T-helper 9 cell (primary cell): ENCODE measurements around the gene PLB1.
A peak's percentile ranks its signal among the peaks of the same experiment; 100 is the strongest.

Source experiments
- DNase-seq: peaks from one replicate; pipeline ENCODE4 v3.0.0-alpha.2; 2020

Gene PLB1

DNA sequence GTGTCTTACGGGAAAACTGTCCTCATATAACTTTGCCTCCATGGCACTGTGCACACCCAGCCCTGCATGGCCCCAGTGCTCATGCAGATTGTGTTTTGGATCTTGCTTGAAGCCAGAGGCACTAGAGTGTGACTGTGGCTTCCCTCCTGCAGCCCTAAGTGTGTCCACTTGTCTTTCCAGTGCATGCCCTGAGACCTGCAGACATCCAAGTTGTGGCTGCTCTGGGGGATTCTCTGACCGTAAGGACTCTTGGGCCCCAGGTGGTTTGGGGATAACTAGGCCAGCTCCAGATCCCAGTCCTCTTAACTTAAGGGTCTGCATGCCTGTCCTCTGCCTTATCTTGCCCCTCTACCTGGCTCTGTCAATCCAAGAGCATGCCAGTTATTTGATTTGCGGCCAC, 96.6 kb downstream of the PLB1 start:
- no peak for DNase-seq

- DNase-seq: no peak
Observed at GRCh38 chr2:28593160-28593755, 97.4 kb downstream of the PLB1 start.

DNA sequence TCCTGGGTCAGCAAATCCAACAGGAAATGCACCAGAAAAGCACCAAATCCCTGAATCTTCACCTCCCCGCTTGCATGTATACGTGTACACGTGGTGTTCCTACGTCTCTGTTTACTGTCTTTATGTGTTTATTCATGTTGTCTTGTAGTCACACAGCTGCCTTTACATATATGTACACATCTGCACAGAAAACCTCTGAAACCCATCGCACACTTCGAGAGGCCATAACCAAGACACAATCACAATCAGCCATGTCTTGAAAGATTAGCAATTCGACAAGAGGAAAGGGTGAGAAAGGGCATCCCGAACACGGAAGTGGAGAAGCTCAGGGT, 98.1 kb downstream of the PLB1 start:
- DNase-seq: no peak

DNA sequence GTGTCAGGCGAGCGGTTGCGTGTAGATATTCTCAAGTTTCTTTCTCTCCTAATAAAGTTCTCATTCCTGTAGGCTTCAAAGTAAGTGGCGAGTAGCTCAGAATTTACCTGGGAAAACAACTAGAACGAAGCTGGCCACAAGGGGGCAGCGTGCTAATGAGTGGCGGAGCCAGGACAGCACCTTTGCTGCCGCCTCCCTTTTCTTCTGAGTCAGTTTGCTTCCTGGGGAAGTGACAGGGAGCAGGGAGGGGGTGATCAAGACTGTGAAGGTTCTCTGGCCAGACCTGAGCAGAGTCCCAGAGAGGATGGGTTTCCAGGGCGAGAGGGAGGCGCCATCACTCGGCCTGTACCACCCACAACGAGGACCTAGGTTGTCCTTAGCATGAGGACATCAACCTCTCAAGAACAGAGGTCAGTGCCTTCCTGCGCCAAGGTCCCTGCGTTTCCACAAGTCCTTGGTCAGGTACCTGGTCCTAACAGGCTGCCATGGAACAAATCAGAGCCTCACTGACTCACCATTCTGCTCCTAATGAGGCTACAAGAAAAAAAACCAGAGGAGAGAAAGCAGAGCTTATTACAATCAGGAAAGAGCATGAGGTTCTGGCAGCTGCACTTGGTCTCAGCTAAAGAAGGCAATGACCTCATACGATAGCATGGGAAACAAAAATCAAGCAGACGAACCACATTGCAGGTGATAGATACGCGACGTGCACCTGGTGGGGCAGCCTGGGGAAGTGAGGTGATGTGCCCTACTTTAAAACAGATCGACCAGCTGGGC, 98.7 kb downstream of the PLB1 start:
- peak; percentile 88 for DNase-seq

DNA sequence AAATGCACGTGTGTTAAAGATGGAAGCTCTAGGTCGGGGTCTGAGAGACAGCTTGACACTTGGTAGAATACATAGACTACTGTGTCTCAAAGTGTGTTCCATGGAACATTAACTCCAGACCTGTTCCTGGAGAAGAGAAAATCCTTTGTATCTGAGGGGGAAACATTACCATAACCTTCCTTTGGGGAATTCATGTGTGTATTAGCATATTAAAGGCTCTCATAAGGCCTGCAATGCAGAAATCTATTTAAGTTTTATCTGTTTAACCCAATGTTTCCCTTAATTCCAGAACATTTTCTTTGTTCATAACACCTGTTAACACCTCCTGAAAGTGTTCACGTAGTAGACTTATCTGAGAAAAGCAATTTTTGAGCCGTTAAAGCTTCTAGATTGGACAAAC, 99.5 kb downstream of the PLB1 start:
- DNase-seq: no peak

DNA sequence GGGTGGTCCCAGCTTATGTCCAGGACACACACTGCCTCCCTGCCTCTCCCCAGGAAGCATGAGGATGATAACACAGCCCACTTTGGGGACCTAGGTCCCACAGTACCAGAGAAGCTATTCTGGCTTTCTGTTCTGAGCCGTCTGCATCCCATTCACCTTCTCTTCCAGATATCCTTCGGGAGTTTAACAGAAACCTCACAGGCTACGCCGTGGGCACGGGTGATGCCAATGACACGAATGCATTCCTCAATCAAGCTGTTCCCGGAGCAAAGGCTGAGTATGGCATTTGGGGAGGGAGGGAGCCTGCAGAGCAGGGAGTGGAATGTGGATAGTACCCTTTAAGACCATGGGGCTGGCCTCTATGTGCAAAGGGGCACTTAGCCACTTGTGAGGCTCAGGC, 102.6 kb downstream of the PLB1 start:
- DNase-seq: no peak

DNA sequence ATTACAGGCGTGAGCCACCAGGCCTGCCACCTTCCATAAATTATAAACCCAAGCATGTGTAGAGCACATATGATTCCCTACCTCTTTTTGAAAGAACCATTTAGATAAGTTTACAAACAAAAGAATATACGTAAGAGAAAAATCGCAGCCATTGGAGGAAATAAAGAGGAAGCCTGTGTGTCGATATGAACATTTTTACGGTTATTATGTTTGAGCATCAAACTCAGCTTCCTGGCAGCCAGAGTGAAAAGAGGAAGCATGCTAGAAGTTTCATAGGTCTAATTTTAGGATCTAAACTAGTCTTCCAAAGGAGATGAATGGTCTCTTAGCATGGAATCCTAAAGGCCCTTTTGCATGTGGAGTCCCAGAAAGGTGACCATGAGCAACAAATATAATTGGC, 104.3 kb downstream of the PLB1 start:
- DNase-seq: no peak

DNA sequence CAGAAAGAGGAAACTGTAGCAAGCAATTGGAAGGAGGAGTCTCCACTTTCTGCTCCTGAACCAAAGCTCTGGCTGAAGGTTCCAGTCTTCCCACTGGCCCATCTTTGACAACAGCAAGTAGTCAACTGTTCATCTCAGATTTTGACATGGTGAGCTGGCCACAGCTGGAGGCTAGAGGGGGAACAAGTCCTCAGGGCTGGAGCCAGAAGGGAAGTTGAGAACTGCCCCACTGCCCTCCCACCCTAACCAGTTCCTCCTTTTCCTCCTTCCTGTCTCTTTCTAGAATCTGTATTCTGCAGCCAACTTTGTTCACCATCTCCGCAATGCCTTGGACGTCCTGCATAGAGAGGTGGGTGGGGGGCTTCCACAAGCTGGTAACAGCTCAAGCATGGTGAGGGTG, 105.8 kb downstream of the PLB1 start:
- no peak for DNase-seq

DNA sequence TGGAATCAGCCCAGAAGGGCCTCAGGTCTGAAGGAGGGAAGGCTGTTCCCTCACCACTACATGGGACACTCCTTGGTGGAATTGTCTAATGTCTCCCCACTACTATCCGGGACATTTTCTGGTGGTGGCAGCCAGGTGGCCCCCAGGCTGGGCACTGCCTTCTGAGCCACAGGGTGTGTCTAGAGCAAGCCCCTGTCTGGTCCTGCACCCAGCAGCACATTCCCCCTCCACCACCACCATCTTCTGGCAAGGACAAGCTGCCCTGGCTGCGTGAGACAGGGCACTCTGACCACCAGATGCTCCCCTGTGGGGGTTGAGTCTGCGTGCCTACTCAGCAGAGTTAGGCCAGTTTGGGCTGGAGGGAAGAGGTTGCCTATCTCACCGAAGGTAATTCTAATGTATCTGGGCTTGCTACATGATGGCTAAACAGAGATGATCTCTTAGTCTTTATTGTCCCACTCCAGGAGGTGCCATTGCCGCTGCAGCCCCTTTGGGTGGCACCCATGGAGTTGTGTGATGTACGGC, 106.3 kb downstream of the PLB1 start:
- DNase-seq: no peak

DNA sequence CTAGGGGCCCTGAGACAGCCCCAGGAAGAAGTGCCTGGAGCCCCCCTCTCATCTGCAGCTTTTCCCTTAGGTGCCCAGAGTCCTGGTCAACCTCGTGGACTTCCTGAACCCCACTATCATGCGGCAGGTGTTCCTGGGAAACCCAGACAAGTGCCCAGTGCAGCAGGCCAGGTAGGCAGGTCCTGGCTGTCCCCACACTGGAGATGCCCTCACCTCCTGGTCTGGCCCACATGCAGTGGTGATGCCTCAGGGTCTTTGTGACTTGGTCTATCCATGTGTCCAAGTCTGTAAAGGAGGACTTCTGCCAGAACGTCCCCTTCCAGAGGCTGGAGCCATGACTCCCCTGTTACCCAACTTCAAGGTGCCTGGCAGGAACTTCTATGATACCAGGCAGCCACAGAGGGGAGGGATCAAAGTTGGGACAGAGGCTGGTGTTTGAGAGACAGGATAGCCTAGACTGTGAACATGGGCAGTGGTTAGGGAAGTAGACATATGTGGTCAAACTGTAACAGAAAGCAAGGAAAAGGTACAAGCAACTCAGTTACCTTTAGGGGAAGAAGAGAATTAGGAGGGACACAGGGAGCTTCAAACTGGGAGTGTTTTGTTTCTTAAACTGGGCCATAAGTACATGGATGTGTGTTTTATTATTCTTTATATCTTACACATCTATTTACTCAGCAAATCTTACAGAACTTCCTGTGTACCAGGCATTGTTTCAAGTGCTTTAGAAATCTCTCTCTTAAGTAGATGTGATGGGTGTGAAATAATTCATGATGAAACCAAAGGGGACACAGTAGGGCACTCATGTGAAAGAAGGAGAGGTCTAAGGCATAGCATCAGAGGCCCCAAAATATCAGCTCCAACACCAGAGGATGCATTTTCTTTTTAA, 107.1 kb downstream of the PLB1 start:
- no peak for DNase-seq

DNA sequence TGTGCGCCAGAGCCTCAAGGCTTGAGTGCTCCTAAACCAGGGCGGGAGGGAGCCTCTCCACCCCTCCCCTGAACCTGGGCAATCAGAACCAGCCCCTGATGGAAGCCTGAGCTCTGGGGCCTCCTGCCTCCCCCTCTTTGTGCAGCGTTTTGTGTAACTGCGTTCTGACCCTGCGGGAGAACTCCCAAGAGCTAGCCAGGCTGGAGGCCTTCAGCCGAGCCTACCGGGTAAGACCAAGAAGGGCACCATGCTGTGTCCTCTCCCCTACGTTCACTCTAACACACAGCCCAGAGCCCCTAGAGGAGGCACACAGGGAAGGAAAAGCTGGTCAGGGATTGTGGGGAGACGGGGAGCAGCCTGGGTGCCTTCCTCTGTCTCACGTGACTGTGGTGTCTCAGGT, 108.0 kb downstream of the PLB1 start:
- DNase-seq: no peak

DNA sequence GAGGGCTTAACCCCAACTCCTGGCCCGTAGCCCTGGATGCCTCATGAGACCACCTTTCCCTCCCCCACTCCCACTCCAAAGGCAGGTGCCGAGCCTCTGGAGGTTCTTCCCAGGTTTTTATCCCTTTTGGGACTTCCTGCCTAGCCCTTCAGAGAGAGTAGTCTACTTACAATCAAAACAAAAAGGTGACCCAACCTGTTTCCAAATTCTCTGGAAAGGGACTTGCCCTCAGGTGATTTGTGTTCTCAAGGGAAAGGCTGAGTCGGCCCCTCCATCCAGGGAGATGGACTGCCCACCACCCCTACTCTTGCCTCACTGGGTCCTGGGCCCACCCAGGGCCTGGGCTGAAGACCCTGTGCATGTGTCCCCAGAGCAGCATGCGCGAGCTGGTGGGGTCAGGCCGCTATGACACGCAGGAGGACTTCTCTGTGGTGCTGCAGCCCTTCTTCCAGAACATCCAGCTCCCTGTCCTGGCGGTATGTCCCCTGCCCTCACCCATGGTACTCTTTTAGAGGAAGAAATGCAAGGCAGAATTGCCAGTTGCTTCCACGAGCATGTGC, 108.5 kb downstream of the PLB1 start:
- no peak for DNase-seq

DNA sequence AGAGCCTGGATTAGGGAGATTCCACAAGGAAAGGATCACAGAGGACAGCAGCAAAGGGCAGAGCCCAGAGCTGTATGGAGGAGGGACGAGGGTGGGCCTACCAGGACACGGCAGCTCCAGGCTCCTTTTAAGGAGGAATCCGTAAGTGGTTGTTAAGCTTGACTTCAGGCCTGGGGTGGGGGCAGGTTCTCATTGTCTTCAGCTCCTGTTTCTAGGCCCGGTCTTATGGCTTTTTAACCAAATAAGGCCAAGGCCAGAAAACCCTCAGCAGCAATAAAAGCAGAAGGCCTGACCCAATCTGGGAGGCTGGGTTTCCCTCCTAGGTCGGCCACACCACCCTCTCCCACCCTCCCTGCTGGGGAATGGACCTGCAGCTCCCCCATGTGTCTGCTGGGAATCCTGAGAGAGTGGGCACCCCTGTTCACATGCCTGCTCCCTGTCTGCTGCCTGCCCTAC, 111.2 kb downstream of the PLB1 start:
- DNase-seq: no peak

GRCh38 chr2:28607730-28608499, 112.1 kb downstream of the PLB1 start:
- DNase-seq: no peak

DNA sequence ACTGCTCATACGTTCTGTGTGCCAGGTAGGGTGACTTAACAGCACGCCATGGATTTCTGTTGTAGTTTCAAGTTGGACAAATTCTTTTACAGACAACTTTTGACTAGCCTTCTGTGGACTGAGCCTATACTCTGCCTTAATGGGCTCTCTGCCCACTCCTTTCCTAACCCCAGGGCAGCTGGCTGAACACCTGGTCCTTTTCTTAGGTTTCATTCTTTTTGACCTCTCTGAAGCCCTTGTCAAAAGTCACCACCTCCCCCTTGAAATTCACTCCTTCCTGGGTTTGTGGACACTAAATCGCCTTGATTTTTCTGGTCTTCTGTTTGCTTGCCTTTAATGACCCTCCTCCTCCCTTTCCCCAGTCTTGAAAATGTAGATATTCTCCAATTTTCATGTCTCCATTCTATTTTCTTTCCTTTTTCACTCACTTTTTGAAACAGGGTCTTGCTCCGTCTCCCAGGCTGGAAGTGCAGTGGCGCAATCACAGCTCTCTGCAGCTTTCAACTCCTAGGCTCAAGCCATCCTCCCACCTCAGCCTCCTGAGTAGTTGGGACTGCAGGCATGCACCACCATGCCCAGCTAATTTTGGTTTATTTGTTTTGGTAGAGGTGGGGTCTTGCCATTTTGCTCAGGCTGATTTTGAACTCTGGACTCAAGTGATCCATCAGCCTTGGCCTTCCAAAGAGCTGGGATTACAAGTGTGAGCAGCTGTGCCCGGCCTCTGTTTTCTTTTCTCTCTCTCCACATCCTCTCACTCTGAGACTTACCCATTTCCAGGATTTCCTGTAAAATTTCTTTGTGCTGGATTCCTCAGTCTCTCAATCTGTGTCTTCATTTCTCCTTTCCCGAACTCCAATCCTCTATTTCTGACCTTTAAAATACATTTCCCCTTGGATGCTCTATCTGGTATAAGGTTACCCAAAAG, 112.9 kb downstream of the PLB1 start:
- DNase-seq: no peak

DNA sequence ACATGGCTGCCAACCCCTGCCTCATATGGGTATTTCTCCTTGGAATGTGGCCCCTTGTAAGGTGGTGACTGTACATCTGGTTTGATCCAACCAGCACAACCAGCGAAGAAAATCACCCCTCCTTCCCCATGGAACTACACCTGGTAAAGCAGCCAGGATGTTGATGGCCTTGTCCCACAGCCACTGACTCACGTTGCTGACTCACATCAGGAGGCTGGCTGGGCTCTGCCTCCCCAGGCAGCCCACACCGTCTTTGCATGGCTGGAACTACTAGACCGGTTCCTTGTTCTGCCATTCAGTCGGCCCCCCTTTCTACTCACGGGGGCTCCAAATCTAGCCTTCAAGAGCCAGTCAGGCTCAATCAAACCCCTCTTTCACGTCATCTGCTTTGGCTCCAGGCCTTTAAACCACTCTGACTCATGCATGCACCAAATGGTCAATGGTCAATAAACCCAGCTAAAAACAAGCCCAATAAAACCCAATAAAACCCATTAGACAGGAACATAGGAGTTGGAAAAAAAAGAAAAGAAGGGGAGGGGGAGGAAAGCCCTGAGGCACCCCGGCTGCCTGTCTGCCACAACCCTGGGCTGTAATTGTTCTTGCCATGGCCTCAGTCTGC, 114.8 kb downstream of the PLB1 start:
- no peak for DNase-seq

- DNase-seq: no peak
Observed at GRCh38 chr2:28612131-28612812, 116.4 kb downstream of the PLB1 start.

- no peak for DNase-seq
Observed at GRCh38 chr2:28613186-28613585, 117.3 kb downstream of the PLB1 start.

DNA sequence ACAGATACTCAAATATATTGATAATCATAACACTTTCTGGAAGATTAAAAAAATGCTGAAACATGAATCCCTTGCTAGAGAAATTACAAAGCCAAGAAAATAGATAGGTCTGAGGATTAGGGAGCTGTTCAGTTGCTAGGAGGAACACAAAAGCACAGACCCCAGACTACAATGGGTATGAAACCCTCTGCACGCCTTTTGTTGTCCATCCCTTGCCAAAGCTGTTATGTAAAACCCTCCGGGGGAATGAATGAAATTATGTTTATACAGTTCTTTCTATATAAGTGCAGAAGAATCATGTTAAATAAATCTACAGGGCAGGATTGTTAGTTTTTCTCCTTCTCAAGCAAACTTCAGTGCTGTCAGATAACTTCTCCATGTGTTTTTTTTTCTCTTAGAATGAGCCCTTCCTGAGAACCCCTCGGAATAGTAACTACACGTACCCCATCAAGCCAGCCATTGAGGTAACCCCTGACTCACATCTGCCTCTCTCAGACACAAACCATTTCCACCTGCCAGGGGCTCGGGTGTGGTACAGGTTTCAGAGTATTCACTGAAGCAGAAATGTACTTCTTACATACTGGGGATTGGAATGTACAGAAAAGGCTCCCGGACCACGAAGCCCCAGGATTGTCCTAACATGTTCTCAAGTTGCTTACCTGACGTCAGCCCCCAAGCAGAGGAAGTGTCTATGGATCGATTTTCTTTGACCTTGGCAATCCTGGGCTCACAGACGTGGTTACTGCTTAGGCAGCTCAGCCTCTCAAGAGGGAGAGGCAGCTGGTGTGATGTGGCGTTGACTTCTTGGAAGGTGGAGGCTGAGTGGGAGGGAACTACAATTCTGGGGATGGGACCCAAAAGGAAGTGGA, 118.0 kb downstream of the PLB1 start:
- DNase-seq: no peak
